ENCODE measurements around the gene PCP4L1. TPM values are rescaled to one million over a fixed set of nuclear protein-coding genes. Genes with fewer than 3 reads are reported as not detected.

PCP4L1 gene
- total RNA-seq, 1 experiment from 2014 or later: 0.83 TPM

DNA sequence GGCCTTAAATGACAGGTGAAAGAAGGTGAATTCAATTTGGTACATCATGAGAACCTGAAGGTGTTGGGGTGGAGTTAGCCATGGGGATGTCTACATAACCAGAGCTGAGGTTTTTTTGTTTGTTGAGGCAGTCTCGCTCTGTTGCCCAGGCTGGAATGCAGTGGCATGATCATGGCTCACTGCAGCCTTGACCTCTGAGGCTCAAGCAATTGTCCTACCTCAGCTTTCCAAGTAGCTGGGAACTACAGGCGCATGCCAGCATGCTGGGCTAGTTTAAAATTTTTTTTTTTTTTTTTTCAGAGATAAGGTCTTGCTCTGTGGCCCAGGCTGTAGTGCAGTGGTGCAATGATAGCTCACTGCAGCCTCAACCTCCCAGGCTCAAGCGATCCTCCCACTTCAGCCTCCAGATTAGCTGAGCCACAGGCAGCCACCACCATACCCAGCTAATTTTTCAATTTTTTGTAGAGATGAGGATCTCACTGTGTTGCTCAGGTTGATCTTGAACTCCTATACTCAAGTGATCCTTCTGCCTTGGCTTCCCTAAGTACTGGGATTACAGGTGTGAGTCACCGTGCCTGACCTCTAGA is 53.1 kb downstream of the PCP4L1 start:
- no peak overlapping the region for H3K23ac ChIP-seq (ENCODE audit: insufficient read length, low read depth, low read length)
- Mint-ChIP-seq H3K4me1 (peaks cover 36 to 52% of the 10 kb centered on the region in 2 experiments), H3K9me3 (no peaks in the 10 kb centered on the region), H3K36me3 (ENCODE audit: insufficient read depth in 1 of 3, low read depth in 3 of 3) (no peaks in the 10 kb centered on the region), H3K27ac (no peak overlapping the region), H3K27me3 (ENCODE audit: low read depth) (peaks cover 3% of the 10 kb centered on the region; the same call in 1 of the 2 replicates), H3K4me3 (no peak overlapping the region)
- no peak overlapping the region for H4K8ac ChIP-seq (replicated peaks; ENCODE audit: insufficient read length, low read depth, low read length)
- WGBS (ENCODE audit: extremely low coverage, insufficient read length, low lambda C conversion rate): no CpG with 5 or more reads among the region's 4 CpGs
- H3K4me1 ChIP-seq (ENCODE audit: insufficient read depth, low read length): peaks cover 4% of the 10 kb centered on the region
- H3K9me3 ChIP-seq (ENCODE audit: control insufficient read depth, low read depth, low read length): no peaks in the 10 kb centered on the region
- no peak overlapping the region for H2BK5ac ChIP-seq (ENCODE audit: insufficient read length, low read length)
- no peak overlapping the region for H3K18ac ChIP-seq (ENCODE audit: insufficient read length, low read depth, low read length)
- no peak overlapping the region for H2BK20ac ChIP-seq (ENCODE audit: low read depth, low read length, poor library complexity, severe bottlenecking)
- no peaks in the 10 kb centered on the region for H4K20me1 ChIP-seq (ENCODE audit: control insufficient read depth, insufficient read depth, insufficient read length)
- H2AK5ac ChIP-seq (ENCODE audit: insufficient read length, low read length): no peak overlapping the region
- no peak overlapping the region for H2BK15ac ChIP-seq (ENCODE audit: low read depth, low read length)
- H3K79me1 ChIP-seq (ENCODE audit: insufficient read depth, low read depth, low read length, poor library complexity, severe bottlenecking): no peaks in the 10 kb centered on the region
- H3K27ac ChIP-seq (ENCODE audit: insufficient read length, low read depth, low read length): no peak overlapping the region
- no peak overlapping the region for H3K4me2 ChIP-seq (ENCODE audit: insufficient read depth, insufficient read length, low read length)
- H3T11ph ChIP-seq (ENCODE audit: low read length): no peak overlapping the region
- H3K14ac ChIP-seq (ENCODE audit: insufficient read depth, low read length): no peak overlapping the region
- no peak overlapping the region for H4K5ac ChIP-seq (ENCODE audit: insufficient read length, low read depth, low read length)
- no peak overlapping the region for H2AFZ ChIP-seq (ENCODE audit: low read length)
- no peak overlapping the region for H3K56ac ChIP-seq (ENCODE audit: insufficient read length, low read depth, low read length)
- H2BK120ac ChIP-seq (ENCODE audit: low read depth, low read length, poor library complexity, severe bottlenecking): no peak overlapping the region
- peaks cover 12% of the 10 kb centered on the region for H3K23me2 ChIP-seq (ENCODE audit: insufficient read length, low read depth, low read length, poor library complexity, severe bottlenecking)
- H3K9ac ChIP-seq (ENCODE audit: extremely low read depth, insufficient read length, low read length): no peak overlapping the region
- TF ChIP-seq, protein P1, sequence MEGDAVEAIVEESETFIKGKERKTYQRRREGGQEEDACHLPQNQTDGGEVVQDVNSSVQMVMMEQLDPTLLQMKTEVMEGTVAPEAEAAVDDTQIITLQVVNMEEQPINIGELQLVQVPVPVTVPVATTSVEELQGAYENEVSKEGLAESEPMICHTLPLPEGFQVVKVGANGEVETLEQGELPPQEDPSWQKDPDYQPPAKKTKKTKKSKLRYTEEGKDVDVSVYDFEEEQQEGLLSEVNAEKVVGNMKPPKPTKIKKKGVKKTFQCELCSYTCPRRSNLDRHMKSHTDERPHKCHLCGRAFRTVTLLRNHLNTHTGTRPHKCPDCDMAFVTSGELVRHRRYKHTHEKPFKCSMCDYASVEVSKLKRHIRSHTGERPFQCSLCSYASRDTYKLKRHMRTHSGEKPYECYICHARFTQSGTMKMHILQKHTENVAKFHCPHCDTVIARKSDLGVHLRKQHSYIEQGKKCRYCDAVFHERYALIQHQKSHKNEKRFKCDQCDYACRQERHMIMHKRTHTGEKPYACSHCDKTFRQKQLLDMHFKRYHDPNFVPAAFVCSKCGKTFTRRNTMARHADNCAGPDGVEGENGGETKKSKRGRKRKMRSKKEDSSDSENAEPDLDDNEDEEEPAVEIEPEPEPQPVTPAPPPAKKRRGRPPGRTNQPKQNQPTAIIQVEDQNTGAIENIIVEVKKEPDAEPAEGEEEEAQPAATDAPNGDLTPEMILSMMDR (conservative IDR thresholded peaks at IDR 0.05): no peak
- no peaks in the 10 kb centered on the region; the same call in 1 of the 2 replicates for H3K79me2 ChIP-seq (ENCODE audit: insufficient read depth, low read length)
- DNase-seq: no peak
- H3K27me3 ChIP-seq (ENCODE audit: insufficient read depth, low read length): no peaks in the 10 kb centered on the region
- H3K4ac ChIP-seq (ENCODE audit: low read depth, low read length): no peak overlapping the region
- no peak overlapping the region for H2BK12ac ChIP-seq (ENCODE audit: insufficient read length, low read depth, low read length)
- H4K91ac ChIP-seq (ENCODE audit: insufficient read length, low read depth, low read length): no peak overlapping the region
